Measurements from ENCODE around the gene THTPA.

GRCh38 chr14:23601424-23601823 is 45.4 kb downstream of the THTPA start:
- TF ChIP-seq CTCF (conservative IDR thresholded peaks at IDR 0.05 in 1 of 2, IDR thresholded peaks at IDR 0.05 in 1 of 2; ENCODE audit: low read depth in 1 of 2, low read length in 2 of 2) (no peak), EZH2 (IDR thresholded peaks at IDR 0.05; ENCODE audit: low read length, missing control alignments) (no peak)

All from fibroblast of lung (primary cell).